NK-92 (cell line): ENCODE measurements around the gene SLC25A52.
"Not testable (repeated sequence)": the region's sequence is repeated elsewhere in the genome, so short reads cannot be mapped to it uniquely, and the experiment has no call there.

Experiments
- DNase-seq: peaks from one replicate; lab custom pipeline; 2025; ENCODE audit not compliant: unreplicated experiment; lab: John Stamatoyannopoulos, UW

Gene SLC25A52, protein sequence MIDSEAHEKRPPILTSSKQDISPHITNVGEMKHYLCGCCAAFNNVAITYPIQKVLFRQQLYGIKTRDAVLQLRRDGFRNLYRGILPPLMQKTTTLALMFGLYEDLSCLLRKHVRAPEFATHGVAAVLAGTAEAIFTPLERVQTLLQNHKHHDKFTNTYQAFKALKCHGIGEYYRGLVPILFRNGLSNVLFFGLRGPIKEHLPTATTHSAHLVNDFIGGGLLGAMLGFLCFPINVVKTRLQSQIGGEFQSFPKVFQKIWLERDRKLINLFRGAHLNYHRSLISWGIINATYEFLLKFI

DNA sequence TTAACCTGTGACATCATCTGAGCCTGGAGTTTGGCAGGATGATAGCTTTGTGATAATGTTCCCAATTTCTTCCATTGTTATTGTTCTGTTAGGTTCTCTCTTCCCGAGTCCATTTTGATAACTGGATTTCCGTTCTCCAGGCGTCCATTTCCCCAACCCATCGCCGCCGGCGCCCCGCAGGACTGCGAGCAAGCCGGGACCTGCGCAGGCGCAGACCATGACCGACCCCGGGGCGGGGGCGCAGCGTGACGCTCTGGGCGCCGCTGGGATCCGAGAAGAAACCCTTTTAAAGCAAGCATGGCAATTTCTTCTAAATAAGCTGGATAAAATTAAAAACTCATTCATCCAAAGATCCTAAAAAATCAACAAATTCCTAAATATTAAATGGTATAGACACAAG lies at the start of gene SLC25A52:
TSS of gene SLC25A52 (minus strand) at position 186 of the 400 bp plus-strand sequence. CDS start 219 bp downstream, outside the sequence.
- DNase-seq: no peak

DNA sequence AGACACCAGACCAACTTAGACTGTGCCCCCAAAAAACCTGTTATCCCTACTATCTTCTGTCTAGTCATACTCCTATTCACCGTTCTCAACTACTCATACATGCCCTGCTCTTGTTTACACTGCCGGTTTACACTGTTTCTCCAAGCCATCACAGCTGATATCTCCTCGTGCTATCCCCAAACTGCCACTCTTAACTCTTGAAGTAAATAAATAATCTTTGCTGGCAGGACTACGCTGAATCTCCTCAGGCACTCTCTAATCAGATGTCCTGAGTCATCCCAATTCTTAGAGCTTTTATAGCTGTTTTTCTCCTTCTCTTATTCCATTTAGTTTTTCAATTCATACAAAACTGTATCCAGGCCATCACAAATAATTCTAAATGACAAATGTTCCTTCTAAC lies 48.4 kb upstream of the SLC25A52 start:
- not testable (repeated sequence) for DNase-seq

DNA sequence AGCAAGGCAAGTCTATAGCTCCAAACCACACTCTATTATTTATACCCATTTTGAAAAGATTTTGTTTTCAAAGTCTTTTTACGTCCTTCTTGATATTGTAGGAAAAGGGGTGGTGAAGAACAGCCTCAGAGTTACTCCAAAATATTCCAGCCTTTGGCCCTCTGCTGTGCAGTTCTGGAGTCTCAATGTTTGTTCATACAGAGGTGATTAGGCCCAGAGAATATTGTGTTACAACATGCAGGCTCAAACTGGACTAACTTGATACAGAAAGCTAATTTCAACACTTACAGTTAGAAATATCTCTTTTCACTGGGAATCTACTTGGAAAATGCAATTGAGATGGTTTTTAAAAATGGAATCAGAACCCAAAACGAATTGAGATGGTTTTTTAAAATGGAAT lies 40.4 kb upstream of the SLC25A52 start:
- no peak for DNase-seq

DNA sequence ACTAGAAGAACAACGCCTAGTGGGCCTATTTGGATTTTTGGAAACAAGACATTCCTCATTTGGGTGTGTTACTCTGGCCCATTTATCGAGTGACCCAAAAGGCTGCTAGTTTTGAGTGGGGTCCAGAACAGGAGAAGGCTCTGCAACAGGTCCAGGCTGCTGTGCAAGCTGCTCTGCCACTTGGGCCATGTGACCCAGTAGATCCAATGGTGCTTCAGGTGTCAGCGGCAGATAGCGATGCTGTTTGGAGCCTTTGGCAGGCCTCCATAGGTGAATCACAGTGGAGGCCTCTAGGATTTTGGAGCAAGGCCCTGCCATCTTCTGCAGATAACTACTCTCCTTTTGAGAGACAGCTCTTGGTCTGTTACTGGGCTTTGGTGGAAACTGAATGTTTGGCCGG lies 38.6 kb upstream of the SLC25A52 start:
- DNase-seq: not testable (repeated sequence)

DNA sequence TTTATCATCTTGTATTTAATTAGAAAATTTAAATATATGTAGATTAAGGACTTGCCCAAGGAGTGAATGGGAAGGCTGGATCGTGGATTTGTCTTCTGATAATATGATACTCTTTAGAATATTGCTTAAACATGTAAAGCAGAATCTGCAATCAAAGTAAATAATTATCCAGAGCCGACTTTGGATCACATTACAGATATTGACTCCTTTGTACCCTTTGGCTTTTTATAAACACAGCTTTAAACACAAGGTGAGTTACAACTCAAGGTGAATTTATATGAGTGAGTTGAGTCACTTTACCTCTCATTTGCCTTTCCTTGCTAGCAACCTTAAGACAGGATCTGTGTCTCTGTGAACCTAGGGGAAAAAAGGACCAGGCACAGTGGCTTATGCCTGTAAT lies 37.7 kb upstream of the SLC25A52 start:
- DNase-seq: no peak

DNA sequence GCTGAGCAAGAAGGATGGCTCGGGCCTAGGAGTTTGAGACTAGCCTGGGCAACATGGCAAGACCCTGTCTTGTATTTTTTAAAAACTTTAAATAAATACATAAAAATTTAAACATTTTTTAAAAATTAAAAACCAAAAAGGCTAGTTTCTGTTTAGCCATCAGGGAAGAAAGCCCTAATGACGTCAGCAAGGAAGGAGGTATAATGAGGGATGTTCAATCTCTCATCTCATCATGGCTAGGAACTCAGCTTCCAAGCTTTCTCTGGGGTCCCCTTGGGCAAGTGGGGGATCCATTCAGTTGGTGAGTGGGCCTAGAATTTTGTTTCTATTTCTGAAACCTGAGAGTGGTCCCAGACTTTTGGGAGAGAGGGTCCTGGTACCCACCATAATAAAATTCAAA lies 35.1 kb upstream of the SLC25A52 start:
- DNase-seq: no peak

DNA sequence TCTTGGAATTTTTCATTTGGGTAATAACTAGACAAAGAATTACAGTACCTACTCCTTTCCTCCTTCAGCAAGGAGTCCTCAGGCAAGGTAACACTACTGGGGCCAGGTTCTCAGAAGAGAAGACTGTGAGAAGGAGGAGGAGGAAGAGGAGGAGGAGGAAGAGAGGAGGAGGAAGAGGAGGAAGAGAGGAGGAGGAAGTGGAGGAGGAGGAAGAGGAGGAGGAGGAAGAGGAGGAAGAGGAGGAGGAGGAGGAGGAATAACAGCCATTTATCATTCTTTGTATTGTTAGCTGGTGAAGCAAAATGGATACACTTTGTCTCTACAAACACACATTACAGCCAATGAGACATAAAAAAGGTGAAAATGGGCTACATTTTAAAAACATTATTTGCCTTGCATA lies 32.9 kb upstream of the SLC25A52 start:
- DNase-seq: no peak

DNA sequence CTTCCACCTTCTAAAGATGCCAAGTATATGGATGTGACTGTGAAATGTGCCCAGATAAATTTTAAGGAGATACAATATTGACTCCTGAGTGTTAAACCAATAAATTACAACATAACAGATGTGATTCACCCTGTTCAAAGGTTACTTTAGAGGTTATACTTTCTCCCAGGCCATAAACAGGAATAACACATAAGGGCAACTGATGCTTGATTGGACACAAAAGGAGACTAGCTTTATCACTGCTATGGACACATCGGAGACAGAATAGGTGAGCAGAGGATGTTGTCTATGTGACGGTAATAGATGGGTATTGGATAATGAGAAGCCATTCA lies 31.9 kb upstream of the SLC25A52 start:
- DNase-seq: no peak

DNA sequence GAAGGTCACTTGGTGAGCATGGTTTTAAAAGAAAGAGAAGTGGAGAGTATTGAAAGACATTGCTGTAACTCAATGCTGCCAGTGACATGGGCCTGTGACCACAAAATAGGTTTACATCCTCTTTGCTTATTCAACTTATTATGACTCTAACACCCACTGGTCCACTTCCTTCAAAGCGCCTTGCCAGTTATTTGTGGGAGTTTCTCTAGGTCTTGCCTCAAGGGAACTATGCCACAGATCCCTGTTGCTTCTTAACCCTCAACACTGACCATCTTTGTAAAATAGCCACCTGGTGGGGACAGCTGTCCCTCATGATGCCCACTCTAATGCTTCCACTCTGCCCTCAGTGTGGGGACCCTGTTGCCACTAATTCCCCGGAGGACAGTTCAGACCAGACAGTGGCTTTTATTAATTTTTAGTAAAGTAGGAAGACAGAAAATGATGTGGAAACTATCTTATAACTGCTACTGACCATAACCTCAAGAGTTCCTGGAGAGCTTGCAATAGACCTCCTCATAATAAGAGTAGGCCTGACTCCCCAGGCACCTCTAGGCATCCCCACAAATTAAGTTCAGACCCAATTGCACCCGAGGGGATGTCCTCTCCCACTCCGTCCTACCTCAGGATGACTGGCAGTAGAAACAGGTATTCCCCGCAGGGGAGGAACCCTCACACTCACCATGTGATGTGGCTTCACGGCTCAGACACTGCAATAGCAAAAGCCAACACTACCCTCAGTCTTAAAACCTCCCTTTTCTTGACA lies 31.3 kb upstream of the SLC25A52 start:
- DNase-seq: no peak

DNA sequence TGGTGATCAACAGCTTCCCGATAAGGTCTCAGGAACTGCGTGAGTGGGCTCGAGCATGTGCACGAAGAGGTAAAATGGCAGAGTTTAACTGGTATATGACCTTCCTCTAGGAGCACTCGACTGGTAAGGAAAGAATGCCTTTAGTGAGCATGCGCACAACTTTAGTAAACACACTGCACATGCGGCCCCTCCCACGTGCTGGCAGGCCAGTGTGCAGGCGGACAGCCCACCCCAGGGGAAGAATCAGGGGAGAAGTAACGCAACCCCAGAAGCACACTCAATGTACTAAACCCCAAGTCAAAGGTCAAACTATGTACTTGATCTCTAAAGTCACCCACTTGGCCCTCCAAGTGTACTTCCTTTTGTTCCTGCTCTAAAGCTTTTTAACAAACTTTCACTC lies 28.7 kb upstream of the SLC25A52 start:
- no peak for DNase-seq

DNA sequence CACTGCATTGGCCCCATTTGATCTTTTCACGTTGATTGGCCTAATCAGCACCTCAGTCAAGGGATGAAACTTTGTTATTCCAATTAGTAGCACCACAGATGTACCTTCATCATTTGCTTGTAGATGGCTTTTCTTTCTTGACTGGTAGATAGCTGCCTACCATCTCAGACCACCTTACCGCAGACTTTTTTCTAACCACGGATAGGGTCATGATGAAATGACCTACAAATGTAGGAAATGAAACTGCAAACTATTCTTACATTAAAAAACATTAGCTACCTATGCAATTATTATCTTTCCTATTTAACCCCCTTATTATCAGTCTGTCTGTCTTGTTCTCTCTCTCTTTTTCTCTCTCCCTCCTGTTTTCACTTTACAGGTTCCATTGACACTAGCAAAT lies 22.4 kb upstream of the SLC25A52 start:
- no peak for DNase-seq

DNA sequence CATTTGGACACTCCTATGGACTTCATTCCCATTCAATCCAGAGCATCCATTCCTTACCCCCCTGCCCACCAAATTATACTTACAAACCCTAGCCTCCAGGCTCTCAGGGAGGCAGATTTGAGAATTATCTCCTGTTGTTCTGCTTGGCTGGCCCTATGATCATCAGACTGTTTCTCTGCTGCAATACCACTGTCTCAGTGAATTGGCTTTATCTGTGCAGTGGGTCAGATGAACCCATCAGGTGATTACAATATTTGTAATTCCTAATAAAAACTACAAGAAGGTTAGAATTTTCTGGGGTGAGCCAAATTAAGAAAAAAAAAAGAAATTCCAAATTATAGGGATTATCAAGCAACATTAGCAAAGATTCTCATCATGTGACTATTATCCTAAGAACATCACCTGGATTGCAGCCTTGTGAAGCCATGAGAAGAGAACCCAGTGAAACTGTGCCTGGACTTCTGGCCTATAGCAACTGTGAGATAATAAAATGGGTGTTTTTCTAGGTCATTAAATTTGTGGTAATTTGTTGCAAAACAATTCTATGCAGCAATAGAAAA lies 17.8 kb upstream of the SLC25A52 start:
- no peak for DNase-seq

DNA sequence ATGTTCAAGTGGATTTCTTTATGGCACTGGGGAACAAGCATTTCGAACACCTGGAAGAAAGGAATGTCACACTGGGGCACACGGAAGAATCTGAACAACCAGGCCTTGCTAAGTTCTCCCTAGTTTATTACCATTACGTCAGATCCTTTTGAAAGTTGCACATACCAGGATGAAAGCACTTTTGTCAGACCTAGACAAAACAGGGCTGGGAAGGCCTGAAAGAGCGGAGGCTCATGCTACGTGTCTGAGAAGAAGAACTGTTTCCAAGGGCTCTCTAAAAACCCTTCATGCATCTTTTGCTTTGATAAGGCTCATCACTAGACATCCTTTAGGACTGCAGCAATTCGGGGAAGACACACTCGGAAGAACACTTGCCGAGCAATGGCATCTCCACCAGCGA lies 15.4 kb upstream of the SLC25A52 start:
- DNase-seq: no peak

DNA sequence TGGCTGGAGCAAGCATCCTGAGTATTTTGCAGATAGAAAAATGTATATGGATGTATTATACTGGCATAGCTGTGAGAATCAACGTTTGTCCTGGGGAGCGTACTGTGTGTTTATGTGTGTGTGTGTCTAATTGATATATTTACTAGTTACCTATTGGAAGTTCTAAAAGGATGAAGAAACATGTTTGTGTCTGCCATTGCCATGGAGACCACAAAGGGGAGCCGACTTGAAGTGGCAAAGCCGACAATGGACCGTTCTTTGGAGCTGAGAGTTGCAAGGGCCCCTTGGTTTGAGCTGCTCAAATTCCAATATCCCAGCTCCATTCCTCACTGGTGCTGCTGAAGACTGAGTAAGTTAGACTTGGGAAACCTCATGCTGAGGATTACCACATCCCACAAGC lies 14.3 kb upstream of the SLC25A52 start:
- no peak for DNase-seq

DNA sequence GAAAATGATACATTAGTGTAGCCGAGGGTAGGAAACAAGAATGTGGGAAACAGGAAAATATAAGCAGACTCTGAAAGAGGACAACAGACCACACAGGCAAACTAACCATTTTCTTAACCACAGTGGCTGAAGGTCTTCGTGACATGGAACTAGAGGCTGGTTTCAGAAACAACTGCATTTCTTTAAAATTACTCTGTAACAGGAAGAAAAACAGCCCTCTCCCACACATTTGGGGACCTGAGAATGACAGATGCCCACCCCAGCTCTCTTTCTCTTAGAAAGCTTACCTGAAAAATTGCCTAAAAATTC lies 13.8 kb upstream of the SLC25A52 start:
- no peak for DNase-seq

DNA sequence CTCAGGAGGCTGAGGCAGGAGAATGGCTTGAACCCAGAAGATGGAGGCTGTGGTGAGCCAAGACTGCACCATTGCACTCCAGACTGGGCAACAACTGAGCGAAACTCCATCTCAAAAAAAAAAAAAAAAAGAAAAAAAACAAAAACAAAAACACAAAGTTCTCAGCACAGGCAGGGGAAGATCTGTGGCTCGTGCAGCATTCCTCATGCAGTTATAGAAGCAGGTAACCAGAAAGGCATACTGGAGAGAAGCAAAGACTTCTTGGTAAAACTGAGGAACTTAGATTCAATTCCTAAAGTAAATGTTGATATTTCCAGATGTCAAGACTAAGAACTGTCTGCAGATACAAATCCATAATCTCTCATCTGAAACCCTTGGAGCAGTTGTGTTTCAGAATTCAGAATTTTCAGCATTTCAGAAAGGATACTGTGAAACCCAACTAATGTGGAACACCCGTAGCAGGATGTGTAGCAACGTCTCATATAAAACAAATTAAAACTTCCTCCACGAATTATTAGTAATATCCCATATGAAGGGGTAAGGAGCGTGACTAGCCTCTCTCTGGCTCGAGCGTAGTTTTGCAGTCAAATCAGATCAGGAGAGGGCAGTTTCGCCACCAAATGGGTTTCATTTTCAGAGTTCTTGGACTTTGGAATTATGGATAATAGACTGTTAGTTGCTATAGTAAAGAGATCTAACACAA lies 13.2 kb upstream of the SLC25A52 start:
- DNase-seq: no peak

DNA sequence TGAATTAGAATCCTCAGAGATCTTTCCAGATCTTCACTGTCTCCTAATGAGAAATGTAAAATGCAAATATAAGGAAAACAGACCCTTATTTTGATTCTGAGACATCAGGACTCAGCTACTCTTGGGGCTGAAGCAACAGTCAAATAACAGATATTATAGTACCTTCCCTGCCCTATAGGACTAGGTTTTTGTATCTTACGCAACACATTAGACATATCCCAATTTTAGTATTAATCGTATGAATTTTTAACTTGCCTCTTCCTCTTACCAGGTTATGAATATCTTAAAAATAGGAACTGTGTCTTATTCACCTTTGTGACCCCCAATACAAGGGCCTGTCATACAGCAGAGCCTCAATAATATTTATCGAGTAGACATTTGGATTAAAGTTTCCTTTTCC lies 12.0 kb upstream of the SLC25A52 start:
- no peak for DNase-seq

DNA sequence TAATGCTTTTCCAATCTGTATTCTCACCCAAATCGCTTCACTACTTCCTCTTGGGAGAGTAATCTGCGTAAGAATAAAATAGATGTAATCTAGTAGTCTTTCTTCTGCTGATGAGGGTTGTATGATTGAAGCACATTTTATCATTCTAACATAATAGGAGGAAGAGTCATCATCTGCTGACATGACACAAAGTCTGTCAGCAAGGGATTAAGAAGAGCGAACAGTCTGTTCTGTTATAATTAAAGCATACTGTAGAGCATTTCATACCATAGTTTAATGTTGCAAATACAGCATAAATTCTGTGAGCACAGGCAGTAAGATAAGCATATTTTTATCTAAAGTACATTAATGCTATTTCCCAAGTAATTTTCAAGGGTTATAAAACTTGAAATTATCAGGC lies 10.4 kb downstream of the SLC25A52 start:
- no peak for DNase-seq

DNA sequence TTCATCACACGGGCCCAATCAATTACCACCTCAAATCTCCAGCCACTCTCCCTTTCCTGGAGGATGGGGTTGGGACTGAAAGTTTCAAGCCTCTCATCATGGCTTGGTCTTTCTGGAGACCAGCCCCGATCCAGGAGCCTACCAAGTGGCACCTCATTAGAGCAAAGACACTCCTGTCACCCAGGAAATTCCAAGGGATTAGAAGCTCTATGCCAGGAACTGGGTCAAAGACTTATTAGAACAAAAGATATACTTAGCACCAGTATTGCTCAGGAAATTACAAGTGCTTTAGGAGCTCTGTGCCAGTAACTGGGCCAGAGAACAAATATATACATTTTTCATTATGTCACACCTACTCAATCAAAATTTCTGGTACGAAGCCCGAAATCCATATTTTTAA lies 14.3 kb downstream of the SLC25A52 start:
- no peak for DNase-seq

DNA sequence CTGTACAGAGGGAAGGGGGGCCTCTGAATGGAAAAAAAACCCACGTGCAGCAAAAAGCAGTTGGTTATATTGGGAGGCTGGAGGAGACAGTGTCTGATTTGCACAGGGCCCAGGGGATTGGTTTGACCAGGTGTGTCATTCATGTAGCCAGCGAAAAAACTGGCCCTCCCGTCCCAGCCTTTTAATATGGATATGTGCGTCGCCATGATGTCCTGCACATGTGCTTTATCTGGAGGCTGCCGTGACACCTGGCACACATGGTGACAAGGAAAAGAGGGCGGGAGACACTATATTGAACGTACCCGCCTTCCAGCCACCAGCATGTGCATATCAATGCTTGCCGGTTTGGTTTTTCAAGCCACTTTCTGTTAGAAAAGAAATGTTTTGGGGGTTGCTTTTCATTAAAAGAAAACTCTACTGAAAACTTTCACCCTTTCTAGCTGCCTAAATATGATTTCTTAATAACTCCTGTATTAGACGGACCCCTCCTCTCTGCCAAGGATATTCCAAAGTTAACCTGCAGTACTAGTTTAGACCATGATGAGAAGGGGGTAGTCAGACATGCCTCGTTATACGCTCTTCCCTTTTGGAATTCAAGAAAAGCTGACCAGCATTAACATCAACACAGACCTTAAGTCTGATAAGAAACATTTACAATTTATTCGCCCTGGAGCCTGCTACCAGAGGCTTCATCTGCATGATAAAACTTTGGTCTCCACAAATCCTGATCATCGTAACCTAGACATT lies 16.2 kb downstream of the SLC25A52 start:
- DNase-seq: no peak

DNA sequence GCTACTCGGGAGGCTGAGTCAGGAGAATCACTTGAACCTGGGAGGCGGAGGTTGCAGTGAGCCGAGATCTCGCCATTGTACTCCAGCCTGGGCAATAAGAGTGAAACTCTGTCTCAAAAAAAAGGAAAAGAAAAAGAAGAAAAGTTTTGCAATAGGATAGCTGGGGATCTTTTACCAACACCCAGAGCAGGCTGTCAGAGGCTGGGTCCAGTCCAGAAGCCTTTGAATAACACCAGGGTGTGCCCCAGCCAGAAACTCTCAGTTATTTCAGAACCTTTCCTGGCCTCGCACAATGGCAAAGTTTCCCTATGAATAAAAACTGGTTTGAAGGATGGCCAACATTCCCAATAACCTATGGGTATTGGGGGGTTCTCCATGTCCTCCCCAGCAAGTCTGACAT lies 17.1 kb downstream of the SLC25A52 start:
- DNase-seq: not testable (repeated sequence)
